GM12878 (cell line): ENCODE data around the gene TCHP.

Experiments used
- CTCF ChIP-seq, 3 experiments: IDR thresholded peaks in 2 of 3; conservative IDR thresholded peaks in 1 of 3; 2 replicates each; pipeline ENCODE4 v1.5.1; 2011; ENCODE audit warnings: low read depth in 3 of 3, low read length in 3 of 3, mild to moderate bottlenecking in 3 of 3, control low read depth in 2 of 3, moderate library complexity in 2 of 3, inconsistent platforms in 1 of 3, mixed read lengths in 1 of 3; ENCODE audit not compliant: control insufficient read depth in 2 of 3, insufficient read depth in 1 of 3; ENCODE audit errors: extremely low read depth in 1 of 3
- ESRRA ChIP-seq: IDR thresholded peaks from 2 replicates; pipeline ENCODE4 v1.6.1; 2012; ENCODE audit warnings: mild to moderate bottlenecking, low read length, improper control_type of control experiment
- PAX5 ChIP-seq: IDR thresholded peaks from 2 replicates; pipeline ENCODE4 v1.6.1; 2011; ENCODE audit warnings: low read depth, low read length, borderline replicate concordance
- POLR2AphosphoS2 ChIP-seq: IDR thresholded peaks from 2 replicates; pipeline ENCODE4 v1.6.1; 2011; ENCODE audit warnings: low read depth, mild to moderate bottlenecking, low read length, improper control_type of control experiment, moderate library complexity

- no peak for TF ChIP-seq ESRRA
- TF ChIP-seq PAX5 = no peak
- no peak for TF ChIP-seq CTCF (IDR thresholded peaks at IDR 0.05 in 2 of 3, conservative IDR thresholded peaks at IDR 0.05 in 1 of 3; ENCODE audit: control insufficient read depth in 2 of 3, extremely low read depth in 1 of 3, insufficient read depth in 1 of 3, low read depth in 3 of 3, low read length in 3 of 3)
- TF ChIP-seq POLR2AphosphoS2 = no peak
Measured at GRCh38 chr12:109951136-109951535, 51.1 kb downstream of the TCHP start.
